ENCODE data around the gene LRP1B. TPM values are rescaled to one million over a fixed set of nuclear protein-coding genes. Genes with fewer than 3 reads are reported as not detected.
"Not testable (repeated sequence)": the region's sequence is repeated elsewhere in the genome, so short reads cannot be mapped to it uniquely, and the experiment has no call there.

The LRP1B gene
- total RNA-seq, 1 donor from 2014 or later: 0.02 TPM

GRCh38 chr2:140601801-140602200 is 1529.0 kb downstream of the LRP1B start:
- ATAC-seq (no peak), DNase-seq (no peak)
- intact Hi-C loops (cut with micrococcal nuclease): no loop called here

DNA sequence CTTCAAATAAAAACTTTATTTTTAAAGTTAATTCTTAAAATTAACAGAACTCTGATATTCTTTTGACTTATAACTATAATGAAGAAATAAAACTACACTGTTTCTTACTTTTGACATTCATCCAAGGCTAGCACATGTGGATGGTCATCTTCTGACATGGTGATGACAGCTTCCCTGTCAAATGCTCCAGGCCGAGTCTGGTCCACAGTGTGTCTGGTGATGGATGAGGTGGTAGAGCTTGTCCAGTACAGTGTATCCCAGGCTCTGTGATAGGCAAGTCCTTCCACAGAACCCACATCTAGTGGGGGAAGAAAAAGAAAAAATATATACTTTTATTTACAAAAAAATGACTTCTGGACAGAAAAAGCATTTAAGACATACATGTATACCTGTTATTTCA is 1529.5 kb downstream of the LRP1B start:
- intact Hi-C loops (cut with micrococcal nuclease): no loop called here
- DNase-seq (no peak), ATAC-seq (no peak)

DNA sequence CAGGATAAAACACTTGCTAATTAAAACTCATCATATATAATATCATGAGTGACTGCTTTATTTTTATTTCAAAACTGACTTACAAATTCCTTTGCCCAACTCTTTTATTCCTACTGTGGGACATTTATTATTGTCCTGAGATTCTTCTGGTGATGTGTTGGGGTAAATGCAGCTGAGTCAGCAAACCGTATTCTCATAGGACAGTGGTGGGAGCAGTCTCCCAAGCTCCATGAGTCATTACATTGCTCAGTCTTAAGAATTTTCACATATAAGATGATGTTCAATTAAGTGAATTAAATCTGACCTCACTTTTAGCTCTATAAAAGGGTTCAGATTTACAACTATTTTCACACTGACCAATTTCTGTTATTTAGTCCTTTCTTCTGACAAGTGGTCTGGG is 1530.7 kb downstream of the LRP1B start:
- ATAC-seq: no peak
- intact Hi-C loops (cut with micrococcal nuclease): no loop called here
- DNase-seq: no peak

DNA sequence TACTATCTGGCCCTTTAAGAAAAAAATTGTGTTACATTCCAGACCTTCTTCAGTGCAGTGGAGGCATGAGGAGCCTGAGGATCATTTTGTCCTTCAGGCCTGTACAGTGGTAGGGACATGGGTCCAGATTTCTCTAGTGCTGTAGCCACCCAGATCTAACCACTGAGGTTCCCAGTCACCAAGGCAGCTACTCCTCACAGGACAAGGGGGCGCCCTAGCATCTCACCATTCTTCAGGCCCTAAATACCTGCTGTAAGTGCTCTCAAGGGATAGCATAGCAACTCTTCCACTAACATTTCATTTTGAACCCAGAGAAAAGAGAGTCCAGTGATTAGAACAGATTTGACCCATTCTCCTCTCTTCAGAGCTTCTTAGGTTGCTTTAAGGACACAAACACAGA is 1533.0 kb downstream of the LRP1B start:
- intact Hi-C loops (cut with micrococcal nuclease): no loop called here
- ATAC-seq (no peak), DNase-seq (no peak)

DNA sequence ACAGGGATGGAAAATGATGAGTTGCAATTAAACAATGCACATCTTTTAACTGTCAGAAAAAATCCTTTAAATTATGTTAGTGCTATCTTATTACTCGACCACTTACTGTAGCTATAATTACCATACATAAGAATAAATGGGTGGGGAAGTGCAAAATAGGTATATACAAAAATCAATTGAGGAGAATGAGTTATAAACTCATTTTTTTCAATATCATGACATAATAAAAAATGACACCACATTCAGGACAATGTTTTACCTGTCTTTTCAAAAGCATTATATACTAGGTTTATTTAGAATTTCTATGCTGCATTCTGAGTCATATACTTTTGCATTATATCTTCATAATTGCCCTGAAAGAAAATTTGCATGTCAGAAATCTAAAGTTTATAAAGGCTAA is 1533.6 kb downstream of the LRP1B start:
- DNase-seq (no peak), ATAC-seq (no peak)
- intact Hi-C loops (cut with micrococcal nuclease): no loop called here

DNA sequence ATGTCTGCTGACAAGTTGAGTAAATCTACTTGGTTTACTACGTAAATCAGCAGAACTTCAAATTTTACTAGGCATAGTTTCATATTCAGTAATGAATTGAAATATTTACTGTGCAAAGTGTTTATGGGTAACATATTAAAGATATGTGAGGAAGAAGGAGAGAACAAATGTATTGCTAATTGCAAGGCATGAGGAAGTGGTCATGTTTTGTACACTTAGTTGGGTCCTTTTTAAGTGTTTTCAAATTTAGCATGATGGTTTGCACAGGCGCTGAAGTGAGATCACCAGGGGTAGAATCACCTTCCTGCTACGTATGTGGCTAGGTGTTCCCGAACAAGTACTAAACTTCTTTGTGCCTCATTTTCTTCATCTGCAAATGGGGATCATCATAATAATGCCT is 1534.4 kb downstream of the LRP1B start:
- ATAC-seq: no peak
- intact Hi-C loops (cut with micrococcal nuclease): no loop called here
- DNase-seq: no peak

DNA sequence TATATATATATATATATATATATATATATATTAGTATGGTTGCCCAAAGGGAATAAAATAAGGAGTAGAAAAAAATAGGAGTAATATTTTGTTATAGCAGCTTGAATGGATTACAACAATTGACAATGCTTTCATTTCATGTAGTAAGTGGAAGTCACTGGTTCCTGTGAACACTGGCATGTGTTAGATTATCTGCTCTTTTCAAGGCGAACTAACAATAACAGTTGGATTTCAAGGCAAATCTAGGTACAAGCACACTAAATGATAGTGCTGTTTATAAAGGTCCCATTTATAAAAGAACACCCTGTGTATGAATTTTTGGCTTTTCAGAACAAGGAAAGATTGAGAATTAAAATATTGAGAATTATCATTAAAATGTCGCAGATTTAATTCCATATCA is 1535.7 kb downstream of the LRP1B start:
- ATAC-seq (no peak), DNase-seq (no peak)
- intact Hi-C loops (cut with micrococcal nuclease): no loop called here

DNA sequence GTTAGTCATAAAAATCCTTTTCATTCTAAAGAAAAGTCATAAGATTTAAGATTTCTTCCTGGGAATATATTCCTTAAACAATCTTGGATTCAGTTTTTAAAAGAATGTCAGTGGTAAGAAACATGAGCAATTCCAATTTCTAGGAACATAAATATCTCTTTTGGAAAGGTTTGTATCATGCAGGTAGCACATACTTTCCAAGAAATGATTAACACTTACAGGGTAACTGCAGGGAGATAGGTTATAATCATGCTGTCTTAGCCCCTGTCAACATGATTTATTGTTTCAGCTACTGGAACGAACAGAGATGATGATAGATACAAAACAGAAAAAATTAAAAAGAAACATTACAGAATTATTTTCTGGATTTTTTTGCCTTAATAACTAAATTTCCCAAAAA is 1537.7 kb downstream of the LRP1B start:
- DNase-seq (no peak), ATAC-seq (no peak)
- intact Hi-C loops (cut with micrococcal nuclease): no loop called here

DNA sequence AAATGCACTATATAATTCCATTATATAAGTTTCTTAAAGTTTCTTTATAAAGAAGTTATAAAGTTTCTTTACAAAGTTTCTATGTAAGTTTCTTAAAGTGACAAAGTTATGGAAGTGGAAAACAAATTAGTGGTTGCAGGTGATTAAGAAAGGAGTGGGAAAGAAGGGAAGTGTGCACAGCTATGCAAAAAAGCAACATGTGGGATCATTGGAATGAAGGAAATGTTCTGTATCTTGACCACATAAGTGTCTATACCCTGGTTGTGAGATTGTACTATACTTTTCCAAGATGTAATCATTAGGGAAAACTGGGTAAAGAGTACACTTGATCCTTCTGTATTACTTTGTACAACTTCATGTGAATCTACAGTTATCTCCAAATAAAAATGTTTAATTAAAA is 1541.1 kb downstream of the LRP1B start:
- ATAC-seq (no peak), DNase-seq (no peak)
- intact Hi-C loops (cut with micrococcal nuclease): no loop called here

DNA sequence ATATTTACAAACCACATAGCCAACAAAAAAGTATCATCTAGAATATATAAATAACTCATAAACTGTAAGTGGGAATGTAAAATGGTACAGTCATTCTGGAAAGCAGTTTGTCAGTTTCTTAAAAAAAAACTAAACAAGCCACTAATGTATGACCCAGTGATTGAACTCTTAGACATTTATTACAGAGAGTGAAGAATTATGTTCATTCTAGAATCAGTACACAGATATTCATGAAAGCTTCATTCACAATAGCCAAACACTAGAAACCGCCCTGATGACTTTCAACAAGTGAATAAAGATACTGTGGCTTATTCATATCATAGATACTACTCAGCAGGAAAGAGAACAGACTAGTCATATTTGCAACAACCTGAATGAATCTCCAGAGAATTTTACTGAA is 1541.5 kb downstream of the LRP1B start:
- ATAC-seq (no peak), DNase-seq (no peak)
- intact Hi-C loops (cut with micrococcal nuclease): no loop called here

- intact Hi-C loops (cut with micrococcal nuclease): no loop called here
- ATAC-seq: no peak
These were observed 1544.4 kb downstream of the LRP1B start for GRCh38 chr2:140586379-140586778.

DNA sequence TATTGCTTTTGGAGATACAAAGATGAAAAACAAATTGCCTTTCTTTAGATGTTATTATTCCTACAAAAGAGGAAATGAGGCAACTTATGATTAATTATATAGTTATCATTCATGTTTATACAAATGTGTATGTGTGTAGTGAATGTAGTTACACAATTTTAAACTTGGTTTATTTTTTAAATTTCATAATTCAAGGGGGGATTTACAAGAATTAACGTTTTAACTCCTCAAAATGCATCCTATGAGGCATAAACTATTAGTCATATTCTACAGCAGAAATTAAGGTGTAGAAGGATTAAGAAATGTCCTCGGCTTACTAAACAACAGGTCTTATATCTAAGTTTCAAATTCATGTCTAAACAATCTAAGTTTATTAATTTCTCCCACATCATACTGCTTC is 1545.8 kb downstream of the LRP1B start:
- intact Hi-C loops (cut with micrococcal nuclease): no loop called here
- no peak for ATAC-seq
- DNase-seq: no peak

More at GRCh38 chr2:140586379-140586778, 1544.4 kb downstream of the LRP1B start:
- no peak for DNase-seq

GRCh38 chr2:140584471-140584870 is 1546.3 kb downstream of the LRP1B start:
- intact Hi-C loops (cut with micrococcal nuclease): no loop called here
- ATAC-seq (no peak), DNase-seq (no peak)

- intact Hi-C loops (cut with micrococcal nuclease): no loop called here
- DNase-seq (no peak), ATAC-seq (no peak)
These were observed 1550.2 kb downstream of the LRP1B start for GRCh38 chr2:140580532-140581151.

- no peak for ATAC-seq
- intact Hi-C loops (cut with micrococcal nuclease): no loop called here
- no peak for DNase-seq
These were observed 1553.4 kb downstream of the LRP1B start for GRCh38 chr2:140577453-140577852.

DNA sequence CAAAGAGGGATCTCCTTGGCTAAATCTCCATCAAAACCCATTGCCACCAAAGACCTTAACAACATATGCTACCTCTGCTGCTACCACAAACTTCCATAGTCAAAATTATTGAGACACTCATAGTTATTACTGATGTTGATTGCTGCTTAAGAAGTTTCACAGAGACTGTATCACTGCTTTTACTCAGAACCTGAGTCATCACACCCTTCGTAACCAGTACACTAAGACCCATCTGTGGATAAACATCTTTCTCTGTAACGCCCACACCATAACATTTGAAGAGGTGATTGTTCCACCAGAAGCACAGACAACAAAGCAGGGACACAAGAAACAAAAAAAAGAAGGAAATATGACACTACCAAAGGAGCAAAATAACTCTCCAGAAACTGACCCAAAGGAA is 1563.1 kb downstream of the LRP1B start:
- intact Hi-C loops (cut with micrococcal nuclease): no loop called here
- ATAC-seq (no peak), DNase-seq (no peak)

- ATAC-seq (no peak), DNase-seq (no peak)
- intact Hi-C loops (cut with micrococcal nuclease): no loop called here
These were observed 1565.1 kb downstream of the LRP1B start for GRCh38 chr2:140565756-140566155.

DNA sequence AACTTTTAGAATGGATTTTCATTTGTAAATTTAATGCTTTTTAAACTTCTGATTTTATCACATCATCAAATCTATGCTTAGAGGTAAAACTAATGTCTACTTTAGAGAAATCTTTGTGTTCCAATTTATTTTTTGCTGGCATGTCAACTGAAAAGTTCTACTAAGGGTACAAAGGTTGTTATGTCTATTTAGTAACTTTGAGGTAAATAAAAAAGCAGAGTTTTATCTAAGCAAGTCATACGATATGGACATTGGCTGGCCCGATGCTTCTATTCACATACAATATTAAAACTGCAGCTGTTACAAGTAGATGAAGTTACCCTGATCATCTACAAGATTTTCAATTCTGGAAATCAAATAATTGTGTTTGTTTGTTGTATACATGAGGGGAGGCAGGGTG is 1575.1 kb downstream of the LRP1B start:
- ATAC-seq (no peak), DNase-seq (no peak)
- intact Hi-C loops (cut with micrococcal nuclease): no loop called here

DNA sequence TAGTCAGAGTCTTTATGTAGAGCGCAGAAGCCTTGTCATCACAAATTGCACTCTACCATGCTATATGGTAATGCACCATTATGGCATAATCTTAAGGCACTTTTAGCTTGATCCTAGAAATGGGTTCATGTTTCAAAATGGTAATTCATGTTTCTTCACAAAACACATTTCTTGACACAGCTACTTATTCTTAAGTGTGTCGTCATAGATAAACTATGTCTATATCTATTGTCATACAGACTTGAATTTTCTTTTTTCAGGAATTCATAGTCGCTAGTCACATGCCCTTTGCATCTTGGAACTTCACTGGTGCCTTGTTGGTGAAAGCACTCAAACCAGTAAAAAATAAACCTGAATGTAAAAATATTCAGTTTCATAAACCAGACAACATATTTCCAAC is 1578.2 kb downstream of the LRP1B start:
- intact Hi-C loops (cut with micrococcal nuclease): no loop called here
- no peak for DNase-seq
- no peak for ATAC-seq

DNA sequence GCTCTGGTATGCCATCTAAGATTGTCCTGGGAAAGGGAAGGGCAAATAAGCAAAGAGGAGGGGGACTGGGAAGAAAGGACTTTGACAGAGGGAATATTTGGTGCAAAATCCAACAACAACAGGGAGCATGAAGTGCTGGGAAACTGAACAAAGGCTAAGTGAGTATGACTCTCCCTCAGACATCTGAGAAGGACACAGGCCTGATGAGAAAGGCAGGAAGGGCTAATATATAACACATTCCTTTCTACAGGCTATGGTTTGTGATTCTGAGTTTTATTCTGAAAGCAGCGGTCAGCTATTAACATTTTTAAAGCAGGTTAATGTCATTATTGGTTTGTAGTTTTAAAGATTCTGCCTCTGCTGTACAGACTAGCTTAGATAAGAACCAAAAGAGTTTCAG is 1579.5 kb downstream of the LRP1B start:
- no peak for ATAC-seq
- intact Hi-C loops (cut with micrococcal nuclease): no loop called here

GRCh38 chr2:140550821-140551220 is 1580.0 kb downstream of the LRP1B start:
- intact Hi-C loops (cut with micrococcal nuclease): no loop called here
- no peak for DNase-seq
- no peak for ATAC-seq

More for the DNA sequence above, 1579.5 kb downstream of the LRP1B start:
- DNase-seq: no peak

DNA sequence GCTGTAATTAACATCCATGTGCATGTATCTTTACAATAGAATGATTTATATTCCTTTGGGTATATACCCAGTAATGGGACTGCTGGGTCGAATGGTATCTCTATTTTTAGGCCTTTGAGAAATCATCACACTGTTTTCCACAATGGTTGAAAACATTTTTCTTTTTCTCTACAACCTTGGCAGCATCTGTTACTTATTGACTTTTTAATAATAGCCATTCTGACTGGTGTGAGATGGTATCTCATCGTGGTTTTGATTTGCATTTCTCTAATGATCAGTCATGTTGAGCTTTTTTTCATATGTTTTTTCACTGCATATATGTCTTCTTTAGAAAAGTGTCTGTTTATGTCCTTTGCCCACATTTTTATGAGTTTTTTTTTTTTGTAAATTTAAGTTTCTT is 1586.0 kb downstream of the LRP1B start:
- ATAC-seq; intact Hi-C loops (cut with micrococcal nuclease); DNase-seq: not testable (repeated sequence)
